CD8-positive, alpha-beta memory T cell (primary cell): ENCODE results near the gene LLCFC1. TPM values are rescaled to one million over a fixed set of nuclear protein-coding genes. Genes with fewer than 3 reads are reported as not detected.

Source experiments
- CTCF ChIA-PET: fragments of 350-600 bp; sonication (Branson Sonifier 250); formaldehyde crosslinking; loops from one replicate; lab custom pipeline; 2021; ENCODE audit warnings: antibody characterized with exemption; lab: Charles Lee
- POLR2A ChIA-PET: fragments of 350-600 bp; sonication (Branson Sonifier 250); formaldehyde crosslinking; loops from one replicate; lab custom pipeline; 2021; ENCODE audit warnings: antibody characterized with exemption; lab: Charles Lee
- DNase-seq, 5 donors: peaks; one replicate each; pipeline versions ENCODE4 v3.0.0 to v3.0.0-alpha.2; 2020 to 2022; ENCODE audit warnings: mixed read lengths in 1 of 5
- H3K27ac ChIP-seq: one replicate; pipeline ENCODE4 v1.7.0; 2013; ENCODE audit warnings: low read depth, mild to moderate bottlenecking, low read length, moderate library complexity
- H3K27me3 ChIP-seq: 2 replicates; pipeline ENCODE4 v1.7.0; 2013; ENCODE audit warnings: low read length, mild to moderate bottlenecking; ENCODE audit not compliant: insufficient read depth, poor library complexity, severe bottlenecking
- H3K36me3 ChIP-seq: 2 replicates; pipeline ENCODE4 v1.7.0; 2013; ENCODE audit warnings: mild to moderate bottlenecking, low read length, moderate library complexity; ENCODE audit not compliant: insufficient read depth
- H3K4me1 ChIP-seq: 2 replicates; pipeline ENCODE4 v1.7.0; 2013; ENCODE audit warnings: mild to moderate bottlenecking, low read length, moderate library complexity; ENCODE audit not compliant: insufficient read depth
- H3K4me3 ChIP-seq: 2 replicates; pipeline ENCODE4 v1.7.0; 2013; ENCODE audit warnings: mild to moderate bottlenecking, low read length
- H3K9me3 ChIP-seq: 2 replicates; pipeline ENCODE4 v1.7.0; 2013; ENCODE audit warnings: mild to moderate bottlenecking, low read length
- H3K27ac Mint-ChIP-seq, 8 donors: one replicate each; pipeline ENCODE4 v1.8.0; 2020 to 2021; ENCODE audit warnings: mixed read lengths in 8 of 8, mild to moderate bottlenecking in 6 of 8, inconsistent platforms in 3 of 8, moderate library complexity in 3 of 8
- H3K27me3 Mint-ChIP-seq, 2 donors: one replicate each; pipeline ENCODE4 v1.8.0; 2020 to 2021; ENCODE audit warnings: mixed read lengths in 2 of 2, mild to moderate bottlenecking in 1 of 2, moderate library complexity in 1 of 2
- H3K36me3 Mint-ChIP-seq, 3 donors: one replicate each; pipeline ENCODE4 v1.8.0; 2020 to 2021; ENCODE audit warnings: mixed read lengths in 3 of 3, inconsistent platforms in 1 of 3, mild to moderate bottlenecking in 1 of 3
- H3K4me1 Mint-ChIP-seq, 3 donors: one replicate each; pipeline ENCODE4 v1.8.0; 2020 to 2021; ENCODE audit warnings: mixed read lengths in 3 of 3, inconsistent platforms in 1 of 3, mild to moderate bottlenecking in 1 of 3
- H3K4me3 Mint-ChIP-seq, 7 donors: one replicate each; pipeline ENCODE4 v1.8.0; 2020 to 2021; ENCODE audit warnings: mixed read lengths in 7 of 7, mild to moderate bottlenecking in 6 of 7, moderate library complexity in 4 of 7, inconsistent platforms in 2 of 7
- H3K9me3 Mint-ChIP-seq, 5 donors: one replicate each; pipeline ENCODE4 v1.8.0; 2020 to 2022; ENCODE audit warnings: mixed read lengths in 5 of 5, mild to moderate bottlenecking in 3 of 5, moderate library complexity in 2 of 5, inconsistent platforms in 1 of 5
- polyA plus RNA-seq: library from polyadenylated mRNA; unstranded; fragments of 300-500 nt; fragmentation: Illumina TruSeq; gene quantifications from one replicate; pipeline ENCODE4 v1.2.3, GENCODE V29; 2021
- total RNA-seq, 2 experiments: library from RNA; stranded (reverse); gene quantifications; one replicate each; pipeline ENCODE4 v1.2.3, GENCODE V29; 2021

Gene LLCFC1
- total and polyA plus RNA-seq, 3 experiments from 2014 or later, result not detected

- ChIA-PET CTCF (no interaction called here), POLR2A (no interaction called here)
- H3K36me3 ChIP-seq, result no peaks in the 10 kb centered on the region
- no peaks in the 10 kb centered on the region for H3K27me3 ChIP-seq
- Mint-ChIP-seq H3K9me3 (no peaks in the 10 kb centered on the region), H3K4me3 (no peak overlapping the region), H3K36me3 (no peaks in the 10 kb centered on the region), H3K4me1 (no peaks in the 10 kb centered on the region), H3K27me3 (peaks cover 14 to 50% of the 10 kb centered on the region in 2 donors), H3K27ac (no peak overlapping the region)
- no peaks in the 10 kb centered on the region for H3K9me3 ChIP-seq
- H3K4me1 ChIP-seq, result no peaks in the 10 kb centered on the region
- H3K4me3 ChIP-seq, result no peak overlapping the region
- DNase-seq, result no peak
- H3K27ac ChIP-seq, result no peak overlapping the region
These were observed 25.2 kb upstream of the LLCFC1 start for GRCh38 chr7:142914121-142914520.

GRCh38 chr7:142915315-142915714 is 24.0 kb upstream of the LLCFC1 start:
- Histone ChIP-seq H3K4me3 (no peak overlapping the region), H3K9me3 (no peaks in the 10 kb centered on the region), H3K27ac (no peak overlapping the region), H3K4me1 (no peaks in the 10 kb centered on the region), H3K36me3 (no peaks in the 10 kb centered on the region), H3K27me3 (no peaks in the 10 kb centered on the region)
- ChIA-PET CTCF (no interaction called here), POLR2A (no interaction called here)
- no peaks in the 10 kb centered on the region for H3K4me1 Mint-ChIP-seq
- no peak overlapping the region for H3K27ac Mint-ChIP-seq
- H3K4me3 Mint-ChIP-seq, result no peak overlapping the region
- no peak for DNase-seq
- peaks cover 14 to 43% of the 10 kb centered on the region in 2 donors for H3K27me3 Mint-ChIP-seq
- no peaks in the 10 kb centered on the region for H3K36me3 Mint-ChIP-seq
- no peaks in the 10 kb centered on the region for H3K9me3 Mint-ChIP-seq

- no peak overlapping the region for H3K4me3 ChIP-seq
- no peaks in the 10 kb centered on the region for H3K4me1 ChIP-seq
- H3K27me3 Mint-ChIP-seq, result peaks cover 10 to 39% of the 10 kb centered on the region in 2 donors
- ChIA-PET CTCF (interaction anchor here (0.7 kb wide), 1 partner anchor 109 kb away, joined by 3 read pairs; no protein-coding TSS in a partner anchor), POLR2A (no interaction called here)
- H3K9me3 ChIP-seq, result no peaks in the 10 kb centered on the region
- no peaks in the 10 kb centered on the region for H3K36me3 ChIP-seq
- DNase-seq, result no peak
- H3K27ac Mint-ChIP-seq, result no peak overlapping the region
- no peaks in the 10 kb centered on the region for H3K27me3 ChIP-seq
- no peaks in the 10 kb centered on the region for H3K4me1 Mint-ChIP-seq
- no peak overlapping the region for H3K27ac ChIP-seq
- H3K4me3 Mint-ChIP-seq, result no peak overlapping the region
- H3K9me3 Mint-ChIP-seq, result no peaks in the 10 kb centered on the region
- H3K36me3 Mint-ChIP-seq, result no peaks in the 10 kb centered on the region
These were observed 22.8 kb upstream of the LLCFC1 start for GRCh38 chr7:142916508-142916907.

- Mint-ChIP-seq H3K4me1 (no peaks in the 10 kb centered on the region), H3K9me3 (no peaks in the 10 kb centered on the region), H3K27me3 (peaks cover 6 to 30% of the 10 kb centered on the region in 2 donors), H3K4me3 (no peak overlapping the region), H3K27ac (no peak overlapping the region), H3K36me3 (no peaks in the 10 kb centered on the region)
- H3K4me3 ChIP-seq, result no peak overlapping the region
- H3K27ac ChIP-seq, result no peak overlapping the region
- POLR2A ChIA-PET, result no interaction called here
- no peaks in the 10 kb centered on the region for H3K4me1 ChIP-seq
- CTCF ChIA-PET, result no interaction called here
- H3K27me3 ChIP-seq, result no peaks in the 10 kb centered on the region
- H3K9me3 ChIP-seq, result no peaks in the 10 kb centered on the region
- no peak for DNase-seq
- no peaks in the 10 kb centered on the region for H3K36me3 ChIP-seq
These were observed 21.8 kb upstream of the LLCFC1 start for GRCh38 chr7:142917447-142917846.

- H3K4me1 Mint-ChIP-seq, result no peaks in the 10 kb centered on the region
- no peaks in the 10 kb centered on the region for H3K9me3 Mint-ChIP-seq
- ChIA-PET CTCF (no interaction called here), POLR2A (no interaction called here)
- Histone ChIP-seq H3K9me3 (no peaks in the 10 kb centered on the region), H3K36me3 (no peaks in the 10 kb centered on the region), H3K27ac (no peak overlapping the region), H3K4me3 (no peak overlapping the region), H3K4me1 (no peaks in the 10 kb centered on the region), H3K27me3 (no peaks in the 10 kb centered on the region)
- no peaks in the 10 kb centered on the region for H3K36me3 Mint-ChIP-seq
- peaks cover 4 to 27% of the 10 kb centered on the region in 2 donors for H3K27me3 Mint-ChIP-seq
- DNase-seq, result no peak
- no peak overlapping the region for H3K4me3 Mint-ChIP-seq
- H3K27ac Mint-ChIP-seq, result no peak overlapping the region
These were observed 20.4 kb upstream of the LLCFC1 start for GRCh38 chr7:142918901-142919300.

GRCh38 chr7:142919656-142920055 is 19.6 kb upstream of the LLCFC1 start:
- Histone ChIP-seq H3K4me1 (no peaks in the 10 kb centered on the region), H3K27ac (no peak overlapping the region), H3K27me3 (no peaks in the 10 kb centered on the region), H3K9me3 (no peaks in the 10 kb centered on the region), H3K36me3 (no peaks in the 10 kb centered on the region), H3K4me3 (no peak overlapping the region)
- Mint-ChIP-seq H3K36me3 (no peaks in the 10 kb centered on the region), H3K9me3 (no peaks in the 10 kb centered on the region), H3K4me1 (no peaks in the 10 kb centered on the region), H3K27ac (peak overlapping the region in 1 of 8 donors; percentile 36), H3K27me3 (peaks cover 6 to 20% of the 10 kb centered on the region in 2 donors), H3K4me3 (no peak overlapping the region)
- ChIA-PET POLR2A (no interaction called here), CTCF (no interaction called here)
- no peak for DNase-seq

GRCh38 chr7:142923391-142923790 is 15.9 kb upstream of the LLCFC1 start:
- Histone ChIP-seq H3K27me3 (no peaks in the 10 kb centered on the region), H3K36me3 (no peaks in the 10 kb centered on the region), H3K27ac (no peak overlapping the region), H3K4me3 (no peak overlapping the region), H3K4me1 (no peaks in the 10 kb centered on the region), H3K9me3 (no peaks in the 10 kb centered on the region)
- DNase-seq, result no peak
- Mint-ChIP-seq H3K9me3 (no peaks in the 10 kb centered on the region), H3K36me3 (no peaks in the 10 kb centered on the region), H3K27me3 (peaks cover 11 to 13% of the 10 kb centered on the region in 2 donors), H3K4me1 (no peaks in the 10 kb centered on the region), H3K27ac (no peak overlapping the region), H3K4me3 (no peak overlapping the region)
- POLR2A ChIA-PET, result no interaction called here
- CTCF ChIA-PET, result no interaction called here

- H3K9me3 Mint-ChIP-seq, result no peaks in the 10 kb centered on the region
- CTCF ChIA-PET, result no interaction called here
- no peak overlapping the region for H3K4me3 Mint-ChIP-seq
- H3K27me3 ChIP-seq, result no peaks in the 10 kb centered on the region
- no peak overlapping the region for H3K27ac Mint-ChIP-seq
- H3K36me3 Mint-ChIP-seq, result no peaks in the 10 kb centered on the region
- H3K36me3 ChIP-seq, result no peaks in the 10 kb centered on the region
- H3K9me3 ChIP-seq, result no peaks in the 10 kb centered on the region
- no peak overlapping the region for H3K27ac ChIP-seq
- DNase-seq, result no peak
- H3K27me3 Mint-ChIP-seq, result peaks cover 4 to 12% of the 10 kb centered on the region in 2 donors
- no peaks in the 10 kb centered on the region for H3K4me1 ChIP-seq
- H3K4me1 Mint-ChIP-seq, result no peaks in the 10 kb centered on the region
- POLR2A ChIA-PET, result no interaction called here
- no peak overlapping the region for H3K4me3 ChIP-seq
These were observed 13.9 kb upstream of the LLCFC1 start for GRCh38 chr7:142925413-142925812.
